ENCODE data around the gene KLHL29.

The KLHL29 gene

DNA sequence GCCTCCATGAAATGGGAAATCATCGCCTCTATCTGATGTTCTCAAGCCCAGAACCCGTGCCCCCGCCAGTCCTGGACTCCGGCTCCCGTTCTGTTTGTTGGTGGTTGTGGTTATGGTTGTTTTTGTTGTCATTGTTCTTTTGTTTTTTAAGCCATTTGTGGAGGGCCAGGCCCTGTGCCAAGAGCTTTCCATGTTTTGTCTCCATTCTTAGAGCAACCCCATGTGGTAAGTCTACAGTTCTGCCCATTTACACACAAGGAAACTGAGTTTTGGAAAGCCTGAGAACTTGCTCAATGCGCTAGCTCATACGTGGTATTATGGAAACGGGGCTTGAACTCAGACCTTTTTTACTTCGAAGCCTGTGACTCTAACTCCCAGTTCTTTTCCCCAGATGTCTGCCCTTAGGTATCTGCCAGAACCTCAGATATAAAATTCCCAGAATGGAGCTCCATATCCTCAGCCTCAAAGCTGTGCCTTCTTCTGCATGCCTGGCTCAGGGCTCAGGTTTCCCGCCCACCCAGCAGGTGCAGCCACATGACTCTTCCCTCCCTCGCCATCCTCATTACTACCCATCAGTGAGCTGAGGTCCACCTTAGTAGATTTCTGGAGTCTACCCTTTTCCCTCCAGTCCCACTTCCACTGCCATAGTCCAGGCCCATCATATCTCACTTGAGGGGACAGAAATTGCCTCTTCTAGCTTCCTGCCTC, 194.1 kb downstream of the KLHL29 start:
- no peak for ATAC-seq (ENCODE audit: insufficient read depth, low read depth)
- Histone ChIP-seq H3K79me2 (ENCODE audit: insufficient read depth, low read length) (no peaks in the 10 kb centered on the region), H3K9me3 (ENCODE audit: insufficient read depth, low read length, severe bottlenecking) (no peaks in the 10 kb centered on the region), H4K20me1 (ENCODE audit: insufficient read depth, low read length) (no peaks in the 10 kb centered on the region), H3K4me2 (ENCODE audit: insufficient read depth, low read length) (no peak overlapping the region), H3K9ac (ENCODE audit: low read depth, low read length) (no peak overlapping the region), H3K4me3 (ENCODE audit: low read depth in 1 of 2, low read length in 2 of 2) (no peak overlapping the region), H3K27ac (ENCODE audit: low read length) (no peak overlapping the region), H2AFZ (ENCODE audit: low read depth, low read length) (no peak overlapping the region), H3K36me3 (ENCODE audit: insufficient read depth, low read length) (no peaks in the 10 kb centered on the region), H3K4me1 (ENCODE audit: insufficient read depth, low read length) (no peaks in the 10 kb centered on the region), H3K27me3 (ENCODE audit: insufficient read depth, low read length, poor library complexity) (no peaks in the 10 kb centered on the region)
- DNase-seq = no peak
- no peak for TF ChIP-seq EZH2 (IDR thresholded peaks at IDR 0.05; ENCODE audit: borderline replicate concordance, low read depth, low read length, severe bottlenecking)
- TF ChIP-seq, protein P1, sequence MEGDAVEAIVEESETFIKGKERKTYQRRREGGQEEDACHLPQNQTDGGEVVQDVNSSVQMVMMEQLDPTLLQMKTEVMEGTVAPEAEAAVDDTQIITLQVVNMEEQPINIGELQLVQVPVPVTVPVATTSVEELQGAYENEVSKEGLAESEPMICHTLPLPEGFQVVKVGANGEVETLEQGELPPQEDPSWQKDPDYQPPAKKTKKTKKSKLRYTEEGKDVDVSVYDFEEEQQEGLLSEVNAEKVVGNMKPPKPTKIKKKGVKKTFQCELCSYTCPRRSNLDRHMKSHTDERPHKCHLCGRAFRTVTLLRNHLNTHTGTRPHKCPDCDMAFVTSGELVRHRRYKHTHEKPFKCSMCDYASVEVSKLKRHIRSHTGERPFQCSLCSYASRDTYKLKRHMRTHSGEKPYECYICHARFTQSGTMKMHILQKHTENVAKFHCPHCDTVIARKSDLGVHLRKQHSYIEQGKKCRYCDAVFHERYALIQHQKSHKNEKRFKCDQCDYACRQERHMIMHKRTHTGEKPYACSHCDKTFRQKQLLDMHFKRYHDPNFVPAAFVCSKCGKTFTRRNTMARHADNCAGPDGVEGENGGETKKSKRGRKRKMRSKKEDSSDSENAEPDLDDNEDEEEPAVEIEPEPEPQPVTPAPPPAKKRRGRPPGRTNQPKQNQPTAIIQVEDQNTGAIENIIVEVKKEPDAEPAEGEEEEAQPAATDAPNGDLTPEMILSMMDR (IDR thresholded peaks at IDR 0.05; ENCODE audit: borderline replicate concordance, extremely low read depth, low read length, poor library complexity, severe bottlenecking) = no peak

DNA sequence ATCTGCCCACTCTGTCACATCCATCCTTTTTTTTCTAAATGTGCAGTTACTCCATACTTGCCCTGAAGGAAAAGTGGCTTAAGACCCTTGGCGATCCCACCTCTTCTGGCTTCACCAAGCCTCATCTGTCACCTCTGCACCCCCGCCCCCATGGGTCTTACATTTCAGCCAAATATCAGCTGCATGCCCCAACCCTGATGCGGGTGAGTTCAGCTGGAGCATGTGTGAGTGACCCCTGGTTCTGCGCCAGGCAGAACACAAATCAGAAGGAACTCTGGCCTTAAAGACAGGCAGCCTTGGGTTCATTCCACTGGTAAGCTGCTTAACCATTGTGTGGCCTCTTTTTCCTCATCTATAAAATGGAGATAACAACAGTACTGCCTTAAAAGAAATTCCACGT, 194.7 kb downstream of the KLHL29 start:
- Histone ChIP-seq H4K20me1 (ENCODE audit: insufficient read depth, low read length) (no peaks in the 10 kb centered on the region), H3K4me2 (ENCODE audit: insufficient read depth, low read length) (no peak overlapping the region), H3K4me1 (ENCODE audit: insufficient read depth, low read length) (no peaks in the 10 kb centered on the region), H3K27me3 (ENCODE audit: insufficient read depth, low read length, poor library complexity) (no peaks in the 10 kb centered on the region), H3K9me3 (ENCODE audit: insufficient read depth, low read length, severe bottlenecking) (no peaks in the 10 kb centered on the region), H3K79me2 (ENCODE audit: insufficient read depth, low read length) (no peaks in the 10 kb centered on the region), H2AFZ (ENCODE audit: low read depth, low read length) (no peak overlapping the region), H3K9ac (ENCODE audit: low read depth, low read length) (no peak overlapping the region), H3K27ac (ENCODE audit: low read length) (no peak overlapping the region), H3K4me3 (ENCODE audit: low read depth in 1 of 2, low read length in 2 of 2) (no peak overlapping the region), H3K36me3 (ENCODE audit: insufficient read depth, low read length) (no peaks in the 10 kb centered on the region)
- TF ChIP-seq, protein P1 (IDR thresholded peaks at IDR 0.05; ENCODE audit: borderline replicate concordance, extremely low read depth, low read length, poor library complexity, severe bottlenecking) = no peak
- TF ChIP-seq EZH2 (IDR thresholded peaks at IDR 0.05; ENCODE audit: borderline replicate concordance, low read depth, low read length, severe bottlenecking) = no peak
- ATAC-seq (ENCODE audit: insufficient read depth, low read depth) (no peak), DNase-seq (no peak)

DNA sequence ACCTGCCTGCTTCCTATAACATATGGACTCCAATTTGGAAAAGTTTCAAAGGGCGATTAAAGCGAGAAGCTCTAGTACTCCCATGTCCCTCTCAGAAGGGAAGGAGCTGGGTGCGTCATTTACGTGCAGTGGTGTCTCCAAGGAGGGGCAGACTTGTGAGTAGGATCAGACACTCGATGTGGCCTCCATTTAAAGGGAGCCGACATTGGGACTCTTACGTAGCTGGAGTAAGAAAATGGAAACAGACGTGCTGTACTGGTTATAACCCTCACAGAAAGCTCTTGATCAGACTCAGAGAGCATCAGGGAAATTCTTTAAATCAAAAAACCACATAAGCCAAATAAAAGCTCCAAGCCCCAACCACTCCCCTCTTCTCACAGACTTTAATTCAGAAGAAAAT, 198.5 kb downstream of the KLHL29 start:
- Histone ChIP-seq H3K27ac (ENCODE audit: low read length) (no peak overlapping the region), H3K4me3 (ENCODE audit: low read depth in 1 of 2, low read length in 2 of 2) (no peak overlapping the region), H3K4me1 (ENCODE audit: insufficient read depth, low read length) (no peaks in the 10 kb centered on the region), H2AFZ (ENCODE audit: low read depth, low read length) (no peak overlapping the region), H3K27me3 (ENCODE audit: insufficient read depth, low read length, poor library complexity) (no peaks in the 10 kb centered on the region), H3K4me2 (ENCODE audit: insufficient read depth, low read length) (no peak overlapping the region), H3K79me2 (ENCODE audit: insufficient read depth, low read length) (no peaks in the 10 kb centered on the region), H3K36me3 (ENCODE audit: insufficient read depth, low read length) (no peaks in the 10 kb centered on the region), H4K20me1 (ENCODE audit: insufficient read depth, low read length) (0 out of 2 replicates have a peak, but pooled peaks cover 3% of the 10 kb centered on the region), H3K9ac (ENCODE audit: low read depth, low read length) (no peak overlapping the region), H3K9me3 (ENCODE audit: insufficient read depth, low read length, severe bottlenecking) (no peaks in the 10 kb centered on the region)
- TF ChIP-seq, protein P1 (IDR thresholded peaks at IDR 0.05; ENCODE audit: borderline replicate concordance, extremely low read depth, low read length, poor library complexity, severe bottlenecking) = no peak
- TF ChIP-seq EZH2 (IDR thresholded peaks at IDR 0.05; ENCODE audit: borderline replicate concordance, low read depth, low read length, severe bottlenecking) = no peak
- ATAC-seq (ENCODE audit: insufficient read depth, low read depth) (no peak), DNase-seq (no peak)

All from DND-41 (cell line).